HUES48 (cell line): ENCODE measurements around the gene CTSE.
"Not testable (repeated sequence)": the region's sequence is repeated elsewhere in the genome, so short reads cannot be mapped to it uniquely, and the experiment has no call there.

Source experiments
- H3K27ac ChIP-seq: one replicate; pipeline ENCODE4 v1.7.0; 2013; ENCODE audit warnings: low read depth, low read length, inconsistent platforms
- H3K27me3 ChIP-seq: 2 replicates; pipeline ENCODE4 v1.6.1; 2013; ENCODE audit warnings: mild to moderate bottlenecking, low read length; ENCODE audit not compliant: control insufficient read depth, insufficient read depth
- H3K36me3 ChIP-seq: 2 replicates; pipeline ENCODE4 v1.6.1; 2013; ENCODE audit warnings: low read length; ENCODE audit not compliant: control insufficient read depth, insufficient read depth
- H3K4me1 ChIP-seq: 2 replicates; pipeline ENCODE4 v1.6.1; 2013; ENCODE audit warnings: mild to moderate bottlenecking, low read length; ENCODE audit not compliant: control insufficient read depth, insufficient read depth
- H3K4me3 ChIP-seq: 2 replicates; pipeline ENCODE4 v1.5.1; 2013; ENCODE audit warnings: mild to moderate bottlenecking, low read depth, low read length
- H3K9ac ChIP-seq: 2 replicates; pipeline ENCODE4 v1.6.1; 2013; ENCODE audit warnings: mild to moderate bottlenecking, low read depth, low read length, moderate library complexity
- H3K9me3 ChIP-seq: 2 replicates; pipeline ENCODE4 v1.6.1; 2013; ENCODE audit warnings: low read length; ENCODE audit not compliant: control insufficient read depth, insufficient read depth

CTSE gene

DNA sequence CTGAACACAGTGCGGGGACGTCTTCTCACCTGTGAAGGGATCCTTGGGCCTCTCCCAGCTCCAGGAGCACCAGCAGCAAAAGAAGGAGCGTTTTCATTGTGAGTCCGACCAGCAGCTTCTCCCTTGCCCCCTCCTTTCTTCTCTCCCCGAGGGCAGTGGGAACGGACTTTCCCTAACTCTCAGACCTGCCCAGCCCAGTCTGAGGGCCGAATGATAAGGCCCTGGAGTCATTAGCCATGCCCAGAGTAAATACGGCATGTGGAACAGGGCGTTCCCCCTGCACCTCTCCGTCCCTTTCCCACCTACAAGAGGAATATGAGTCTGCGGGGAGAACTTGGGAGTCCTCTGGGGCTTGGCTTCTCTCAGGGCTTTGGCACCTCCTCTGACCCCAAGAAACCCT, at the start of gene CTSE:
Gene CTSE (minus strand): TSS at position 201 of the 400 bp plus-strand sequence. CDS start 104 bp downstream, at position 97.
- Histone ChIP-seq H3K36me3 (no peaks in the 10 kb centered on the region), H3K27ac (no peak within 1 kb of the TSS), H3K27me3 (no peaks in the 10 kb centered on the region), H3K9ac (no peak within 1 kb of the TSS), H3K4me1 (peaks cover 6% of the 10 kb centered on the region), H3K9me3 (no peaks in the 10 kb centered on the region), H3K4me3 (no peak within 1 kb of the TSS)

DNA sequence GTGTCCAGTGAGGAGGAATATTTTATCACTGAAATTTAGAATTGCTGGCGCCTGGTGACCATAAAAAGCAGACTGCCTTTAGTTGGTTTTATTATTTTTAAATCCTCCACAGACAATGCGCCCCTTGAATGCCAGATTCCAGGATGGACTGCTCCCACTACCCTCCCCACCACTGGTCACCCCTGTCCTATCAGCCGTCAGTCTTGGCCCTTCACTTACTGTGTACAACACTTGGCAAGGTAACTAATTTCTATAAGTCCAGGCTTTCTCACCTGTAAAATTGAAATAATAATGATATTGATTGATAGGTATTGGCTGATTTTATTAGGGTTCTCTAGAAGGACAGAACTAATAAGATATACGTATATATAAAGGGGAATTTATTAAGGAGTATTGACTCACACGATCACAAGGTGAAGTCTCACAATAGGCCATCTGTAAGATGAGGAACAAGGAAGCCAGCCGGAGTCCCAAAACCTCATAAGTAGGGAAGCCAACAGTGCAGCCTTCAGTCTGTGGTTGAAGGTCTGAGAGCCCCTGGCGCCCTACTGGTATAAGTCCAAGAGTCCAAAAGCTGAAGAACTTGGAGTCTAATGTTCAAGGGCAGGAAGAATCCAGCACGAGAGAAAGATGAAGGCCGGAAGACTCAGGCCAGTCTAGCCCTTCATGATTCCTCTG, 47.1 kb upstream of the CTSE start:
- Histone ChIP-seq H3K9ac (no peak overlapping the region), H3K27ac (no peak overlapping the region), H3K4me1 (peaks cover 4% of the 10 kb centered on the region; the same call in 1 of the 2 replicates)

DNA sequence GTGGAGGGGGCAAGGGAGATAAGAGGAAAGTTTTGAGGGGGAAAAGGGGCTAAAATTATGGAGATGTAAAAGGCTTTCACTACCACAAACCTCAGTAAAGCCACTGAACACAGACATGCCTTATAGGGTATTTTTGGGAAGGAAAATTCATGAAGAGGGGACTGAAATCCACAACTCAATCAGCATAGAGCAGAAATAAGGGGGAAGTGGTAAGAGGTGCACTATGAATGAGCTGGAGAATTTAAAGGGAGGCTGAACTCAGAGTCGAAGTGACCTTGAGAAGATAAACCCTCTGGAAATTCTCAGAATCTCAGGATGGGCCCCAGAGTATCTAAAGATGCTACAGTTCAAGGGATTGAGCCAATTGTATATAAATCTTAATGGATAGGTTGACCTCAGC, 44.6 kb upstream of the CTSE start:
- Histone ChIP-seq H3K27ac (no peak overlapping the region), H3K4me1 (no peaks in the 10 kb centered on the region), H3K9ac (no peak overlapping the region), H3K27me3 (no peaks in the 10 kb centered on the region), H3K36me3 (no peaks in the 10 kb centered on the region), H3K9me3 (no peaks in the 10 kb centered on the region), H3K4me3 (no peak overlapping the region)

More for the DNA sequence above, 47.1 kb upstream of the CTSE start:
- H3K27me3 ChIP-seq = no peaks in the 10 kb centered on the region
- H3K9me3 ChIP-seq = no peaks in the 10 kb centered on the region
- H3K36me3 ChIP-seq = no peaks in the 10 kb centered on the region
- H3K4me3 ChIP-seq = no peak overlapping the region

DNA sequence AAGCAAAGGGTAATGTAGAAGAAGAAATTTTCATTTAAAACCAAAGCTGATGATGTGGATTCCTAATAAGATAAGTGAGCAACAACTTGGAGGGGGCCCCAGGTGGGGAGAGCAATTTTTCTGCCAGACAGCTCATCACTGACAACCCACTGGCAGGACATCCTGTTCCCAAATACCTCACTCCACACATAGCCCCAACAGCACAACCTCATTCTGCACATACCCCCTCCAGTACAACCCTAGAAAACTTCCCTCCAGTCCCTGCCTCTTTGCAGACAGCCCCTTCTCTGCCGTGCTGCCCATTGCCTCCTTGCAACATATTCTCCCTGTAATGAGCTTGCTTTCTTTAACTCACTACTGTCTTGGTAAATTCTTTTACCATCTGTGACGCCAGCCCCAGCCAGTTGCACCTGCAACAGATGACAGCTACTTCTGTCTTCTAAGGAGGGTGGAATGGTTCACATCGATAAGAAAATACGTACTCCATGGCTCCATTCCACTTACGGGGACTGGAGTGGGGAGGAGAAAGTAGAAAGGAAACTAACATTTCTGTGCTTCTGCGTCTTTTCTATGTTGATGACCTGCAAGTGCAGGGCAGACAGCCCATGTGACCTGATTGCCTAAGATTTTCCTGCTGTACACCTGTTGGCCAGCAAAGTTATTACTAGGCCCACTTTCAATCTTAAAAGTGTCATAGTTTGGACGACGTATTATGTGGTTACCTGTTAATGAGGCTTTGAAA, 44.0 kb upstream of the CTSE start:
- H3K4me3 ChIP-seq = no peak overlapping the region
- H3K9ac ChIP-seq = no peak overlapping the region
- no peaks in the 10 kb centered on the region for H3K36me3 ChIP-seq

DNA sequence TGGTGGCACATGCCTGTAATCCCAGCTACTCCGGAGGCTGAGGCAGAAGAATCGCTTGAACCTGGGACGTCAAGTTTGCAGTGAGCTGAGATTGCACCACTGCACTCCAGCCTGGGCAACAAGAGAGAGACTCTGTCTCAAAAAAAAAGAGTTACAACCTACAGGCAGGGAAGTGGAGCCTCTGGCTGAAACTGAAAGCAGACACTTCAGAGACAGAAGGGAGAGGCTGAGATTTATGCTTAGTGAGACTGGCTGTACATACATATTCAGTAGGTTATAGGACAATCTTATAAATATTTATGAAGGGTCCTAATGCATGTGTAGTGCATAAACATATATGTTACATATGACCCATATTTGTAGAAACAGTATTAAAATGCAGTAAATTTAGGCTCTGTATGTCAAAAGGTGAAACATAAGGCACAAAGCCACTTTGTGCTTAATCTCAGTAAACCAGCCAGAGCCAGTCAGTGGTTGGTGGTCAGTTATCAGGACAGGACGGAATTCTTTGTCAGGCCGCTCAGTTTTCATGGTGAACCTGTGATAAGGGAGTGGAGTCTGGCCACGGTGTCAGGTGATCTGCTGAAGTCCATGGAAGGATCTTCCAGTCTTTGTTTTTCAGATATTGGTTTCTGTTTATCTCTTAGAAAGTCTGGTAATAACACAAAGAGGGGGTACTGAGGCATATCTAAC, 42.9 kb upstream of the CTSE start:
- no peak overlapping the region for H3K9ac ChIP-seq
- no peaks in the 10 kb centered on the region for H3K36me3 ChIP-seq
- no peaks in the 10 kb centered on the region for H3K27me3 ChIP-seq
- H3K4me3 ChIP-seq = no peak overlapping the region
- H3K27ac ChIP-seq = no peak overlapping the region
- H3K4me1 ChIP-seq = no peaks in the 10 kb centered on the region
- peaks cover 10% of the 10 kb centered on the region; the same call in 1 of the 2 replicates for H3K9me3 ChIP-seq

More for the DNA sequence above, 44.0 kb upstream of the CTSE start:
- Histone ChIP-seq H3K9me3 (peaks cover 5% of the 10 kb centered on the region; the same call in 1 of the 2 replicates), H3K4me1 (no peaks in the 10 kb centered on the region), H3K27ac (no peak overlapping the region), H3K27me3 (no peaks in the 10 kb centered on the region)

DNA sequence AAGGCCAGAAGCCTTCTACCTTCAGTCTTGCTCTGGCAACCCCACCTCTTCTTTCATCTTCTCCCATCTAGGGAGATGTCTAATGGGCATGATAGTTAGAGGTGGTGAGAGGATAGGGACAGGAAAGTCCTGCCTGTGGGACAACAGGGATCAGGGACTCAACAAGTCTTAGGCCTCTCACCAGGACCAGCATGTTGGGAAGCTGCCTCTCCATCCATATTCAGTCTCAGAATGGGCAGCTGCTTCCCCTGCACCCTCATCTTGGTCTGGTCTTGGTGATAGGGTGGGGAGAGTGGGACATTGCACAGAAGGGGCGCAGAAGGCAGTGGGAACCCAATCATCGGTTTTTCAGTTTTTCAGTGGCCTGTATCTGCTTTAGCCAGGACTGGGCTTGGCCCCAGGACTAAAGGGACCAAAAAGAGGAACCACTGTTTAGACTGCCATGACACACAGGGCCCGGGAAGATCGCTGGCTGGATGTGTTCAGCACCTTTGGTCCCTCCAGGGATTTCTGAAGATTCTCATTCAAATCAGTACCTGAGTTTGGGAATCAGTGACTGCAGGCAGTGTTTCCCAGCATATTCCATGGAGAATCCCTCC, 42.0 kb upstream of the CTSE start:
- Histone ChIP-seq H3K9ac (no peak overlapping the region), H3K4me3 (no peak overlapping the region), H3K36me3 (no peaks in the 10 kb centered on the region), H3K4me1 (no peaks in the 10 kb centered on the region), H3K9me3 (peaks cover 10% of the 10 kb centered on the region; the same call in 1 of the 2 replicates), H3K27me3 (no peaks in the 10 kb centered on the region), H3K27ac (no peak overlapping the region)

DNA sequence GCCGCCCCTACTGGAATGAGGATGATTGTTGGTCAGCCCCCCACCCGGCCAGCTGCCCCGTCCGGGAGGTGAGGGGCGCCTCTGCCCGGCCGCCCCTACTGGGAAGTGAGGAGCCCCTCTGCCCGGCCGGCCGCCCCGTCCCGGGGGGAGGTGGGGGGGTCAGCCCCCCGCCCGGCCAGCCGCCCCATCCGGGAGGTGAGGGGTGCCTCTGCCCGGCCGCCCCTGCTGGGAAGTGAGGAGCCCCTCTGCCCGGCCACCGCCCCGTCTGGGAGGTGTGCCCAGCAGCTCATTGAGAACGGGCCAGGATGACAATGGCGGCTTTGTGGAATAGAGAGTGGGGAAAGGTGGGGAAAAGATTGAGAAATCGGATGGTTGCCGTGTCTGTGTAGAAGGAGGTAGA, 40.8 kb upstream of the CTSE start:
- H3K27me3 ChIP-seq, H3K4me3 ChIP-seq, H3K4me1 ChIP-seq, H3K36me3 ChIP-seq, H3K27ac ChIP-seq, H3K9me3 ChIP-seq, H3K9ac ChIP-seq: not testable (repeated sequence)

- not testable (repeated sequence) for H3K27ac ChIP-seq, H3K9me3 ChIP-seq, H3K4me3 ChIP-seq, H3K27me3 ChIP-seq, H3K9ac ChIP-seq, H3K4me1 ChIP-seq, H3K36me3 ChIP-seq
Observed at GRCh38 chr1:206064001-206064400, 40.3 kb upstream of the CTSE start.

DNA sequence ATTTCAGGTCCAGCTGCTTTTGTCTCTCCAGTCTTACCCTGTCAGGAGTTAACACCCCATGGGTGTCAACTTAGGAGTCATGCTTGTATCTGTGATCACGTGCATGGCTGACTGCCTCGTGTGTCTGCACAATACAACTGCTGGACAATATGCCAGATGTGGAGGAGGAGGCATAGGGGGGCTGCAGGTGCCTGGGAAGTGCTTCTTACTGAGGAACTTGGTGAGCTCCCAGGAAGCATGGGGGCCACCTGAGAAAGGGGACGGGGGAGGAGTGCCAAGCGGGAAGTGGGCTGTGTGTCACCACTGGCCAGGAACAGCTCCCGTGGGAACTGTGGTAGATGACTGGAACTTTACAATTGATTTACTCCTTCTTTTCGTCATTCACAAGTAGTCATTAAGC, 38.8 kb upstream of the CTSE start:
- H3K36me3 ChIP-seq = no peaks in the 10 kb centered on the region
- H3K4me1 ChIP-seq = no peaks in the 10 kb centered on the region
- H3K9ac ChIP-seq = no peak overlapping the region

GRCh38 chr1:206060844-206061243, 37.1 kb upstream of the CTSE start:
- Histone ChIP-seq H3K36me3 (no peaks in the 10 kb centered on the region), H3K4me1 (no peaks in the 10 kb centered on the region), H3K9ac (no peak overlapping the region), H3K9me3 (peaks cover 10% of the 10 kb centered on the region; the same call in 1 of the 2 replicates), H3K27ac (no peak overlapping the region), H3K27me3 (no peaks in the 10 kb centered on the region), H3K4me3 (no peak overlapping the region)

More for the DNA sequence above, 38.8 kb upstream of the CTSE start:
- Histone ChIP-seq H3K27me3 (no peaks in the 10 kb centered on the region), H3K9me3 (peaks cover 10% of the 10 kb centered on the region; the same call in 1 of the 2 replicates), H3K27ac (no peak overlapping the region), H3K4me3 (no peak overlapping the region)
